ENCODE measurements around the gene AKNAD1.

AKNAD1 gene

DNA sequence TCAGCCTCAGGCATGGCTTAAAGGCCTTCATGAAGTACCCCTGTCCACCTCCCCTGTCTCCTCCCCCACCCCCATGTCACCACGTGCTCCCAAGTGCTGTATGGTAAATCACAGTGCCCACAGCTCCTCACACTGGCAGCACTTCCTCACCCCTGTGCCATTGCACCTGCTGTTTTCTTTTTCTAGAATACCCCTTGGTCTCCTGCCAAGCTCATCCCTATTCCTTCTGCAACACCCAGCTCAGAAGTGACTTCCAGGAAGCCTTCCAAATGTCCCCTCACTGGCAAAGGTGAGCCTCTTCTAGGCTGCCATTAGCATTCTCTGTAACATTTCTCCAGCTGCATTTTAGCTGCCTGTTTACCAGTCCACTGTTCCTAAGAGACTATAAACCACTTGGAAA is 9.4 kb downstream of the AKNAD1 start:
- Histone ChIP-seq H3K4me1 (ENCODE audit: low read length) (no peaks in the 10 kb centered on the region), H4K20me1 (ENCODE audit: insufficient read depth, low read length) (no peaks in the 10 kb centered on the region), H3K9me3 (replicated peaks; ENCODE audit: insufficient read depth, low read length) (no peaks in the 10 kb centered on the region), H3F3A (ENCODE audit: insufficient read depth, low read length) (no peaks in the 10 kb centered on the region), H3K4me3 (ENCODE audit: low read length) (no peak overlapping the region), H3K36me3 (replicated peaks; ENCODE audit: insufficient read depth, low read length) (no peaks in the 10 kb centered on the region), H3K9me2 (replicated peaks; ENCODE audit: insufficient read depth, low read length) (no peaks in the 10 kb centered on the region), H3K4me2 (ENCODE audit: low read depth, low read length) (no peak overlapping the region), H3K27me3 (replicated peaks; ENCODE audit: insufficient read depth, low read length) (no peaks in the 10 kb centered on the region), H3K27ac (ENCODE audit: low read length) (no peak overlapping the region), H2AFZ (ENCODE audit: low read length) (no peak overlapping the region), H3K9ac (ENCODE audit: low read length) (no peak overlapping the region), H3K79me2 (ENCODE audit: low read length) (no peaks in the 10 kb centered on the region)
- DNase-seq = no peak
- TF ChIP-seq EZH2phosphoT487 (IDR thresholded peaks at IDR 0.05; ENCODE audit: low read length) (no peak), EZH2 (optimal IDR thresholded peaks at IDR 0.05; ENCODE audit: low read depth, low read length) (no peak), CTCF (IDR thresholded peaks at IDR 0.05; ENCODE audit: low read length) (no peak)

DNA sequence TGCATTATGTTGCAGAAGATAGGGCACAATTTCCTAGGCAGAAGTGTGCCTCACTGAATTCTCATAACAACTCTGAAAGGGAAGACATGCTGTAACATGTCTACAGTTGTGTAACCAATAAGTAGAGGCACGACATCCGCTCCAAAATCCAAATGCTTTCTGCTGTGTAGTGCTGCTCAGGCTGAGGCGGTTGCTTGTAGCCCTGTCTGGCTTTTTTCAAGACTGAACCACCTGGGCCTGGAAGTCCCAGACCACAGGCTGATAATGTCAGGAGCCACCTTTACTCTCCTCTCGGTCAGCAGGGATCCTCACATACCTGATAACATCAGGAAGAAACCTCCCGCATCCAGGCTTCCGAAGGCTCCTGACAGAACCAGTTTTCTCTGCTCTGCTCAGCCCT is 10.9 kb downstream of the AKNAD1 start:
- no peak overlapping the region for H3K27ac ChIP-seq (ENCODE audit: low read length)
- H3K9me3 ChIP-seq (replicated peaks; ENCODE audit: insufficient read depth, low read length) = no peaks in the 10 kb centered on the region
- no peaks in the 10 kb centered on the region for H3K27me3 ChIP-seq (replicated peaks; ENCODE audit: insufficient read depth, low read length)
- DNase-seq = no peak
- H3K9me2 ChIP-seq (replicated peaks; ENCODE audit: insufficient read depth, low read length) = no peaks in the 10 kb centered on the region
- TF ChIP-seq CTCF (IDR thresholded peaks at IDR 0.05; ENCODE audit: low read length) = no peak
- TF ChIP-seq EZH2 (optimal IDR thresholded peaks at IDR 0.05; ENCODE audit: low read depth, low read length) = no peak
- TF ChIP-seq EZH2phosphoT487 (IDR thresholded peaks at IDR 0.05; ENCODE audit: low read length) = no peak
- H3K36me3 ChIP-seq (replicated peaks; ENCODE audit: insufficient read depth, low read length) = no peaks in the 10 kb centered on the region
- H3F3A ChIP-seq (ENCODE audit: insufficient read depth, low read length) = no peaks in the 10 kb centered on the region
- no peak overlapping the region for H3K4me3 ChIP-seq (ENCODE audit: low read length)
- no peaks in the 10 kb centered on the region for H3K4me1 ChIP-seq (ENCODE audit: low read length)
- H3K9ac ChIP-seq (ENCODE audit: low read length) = no peak overlapping the region
- H4K20me1 ChIP-seq (ENCODE audit: insufficient read depth, low read length) = no peaks in the 10 kb centered on the region
- H3K79me2 ChIP-seq (ENCODE audit: low read length) = no peaks in the 10 kb centered on the region
- no peak overlapping the region for H2AFZ ChIP-seq (ENCODE audit: low read length)
- no peak overlapping the region for H3K4me2 ChIP-seq (ENCODE audit: low read depth, low read length)

DNA sequence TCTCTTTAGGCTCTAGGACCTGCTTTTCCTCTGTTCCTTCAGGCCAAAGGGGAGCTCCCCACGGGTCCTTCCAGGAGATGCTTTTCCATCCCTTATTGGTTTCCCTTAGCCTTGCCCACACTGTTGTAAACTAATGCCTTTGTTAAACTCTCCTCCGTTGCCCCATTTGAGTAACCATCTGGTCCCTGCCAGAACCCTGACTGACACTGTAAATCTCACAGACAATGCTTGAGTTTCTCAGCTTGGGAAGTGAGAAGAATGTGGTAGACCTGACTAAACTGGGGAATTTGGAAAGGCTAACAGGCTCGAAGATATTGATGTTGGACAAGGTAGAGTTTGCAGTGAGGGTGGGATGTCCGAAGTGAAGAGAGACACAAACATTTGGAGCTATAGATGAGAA is 11.4 kb downstream of the AKNAD1 start:
- H3K4me1 ChIP-seq (ENCODE audit: low read length) = no peaks in the 10 kb centered on the region
- H3K79me2 ChIP-seq (ENCODE audit: low read length) = no peaks in the 10 kb centered on the region
- H4K20me1 ChIP-seq (ENCODE audit: insufficient read depth, low read length) = no peaks in the 10 kb centered on the region
- H3K9me3 ChIP-seq (replicated peaks; ENCODE audit: insufficient read depth, low read length) = no peaks in the 10 kb centered on the region
- no peak overlapping the region for H3K27ac ChIP-seq (ENCODE audit: low read length)
- H3K4me3 ChIP-seq (ENCODE audit: low read length) = no peak overlapping the region
- no peaks in the 10 kb centered on the region for H3K9me2 ChIP-seq (replicated peaks; ENCODE audit: insufficient read depth, low read length)
- H3K27me3 ChIP-seq (replicated peaks; ENCODE audit: insufficient read depth, low read length) = no peaks in the 10 kb centered on the region
- no peak overlapping the region for H3K9ac ChIP-seq (ENCODE audit: low read length)
- H3K36me3 ChIP-seq (replicated peaks; ENCODE audit: insufficient read depth, low read length) = no peaks in the 10 kb centered on the region
- TF ChIP-seq CTCF (IDR thresholded peaks at IDR 0.05; ENCODE audit: low read length) (no peak), EZH2 (optimal IDR thresholded peaks at IDR 0.05; ENCODE audit: low read depth, low read length) (no peak), EZH2phosphoT487 (IDR thresholded peaks at IDR 0.05; ENCODE audit: low read length) (no peak)
- no peaks in the 10 kb centered on the region for H3F3A ChIP-seq (ENCODE audit: insufficient read depth, low read length)
- no peak overlapping the region for H2AFZ ChIP-seq (ENCODE audit: low read length)
- H3K4me2 ChIP-seq (ENCODE audit: low read depth, low read length) = no peak overlapping the region
- DNase-seq = no peak
